Measurements from ENCODE around the gene MCUB. TPM values are rescaled to one million over a fixed set of nuclear protein-coding genes. Genes with fewer than 3 reads are reported as not detected.

Gene MCUB
- total RNA-seq, 1 experiment from 2014 or later = 14.8 TPM

GRCh38 chr4:109662116-109662515, 102.1 kb downstream of the MCUB start:
- no peak overlapping the region for H3K14ac ChIP-seq (ENCODE audit: insufficient read depth, low read length)
- H3K27ac ChIP-seq (ENCODE audit: insufficient read length, low read depth, low read length) = no peak overlapping the region
- no peak for DNase-seq
- no peak overlapping the region for H4K8ac ChIP-seq (replicated peaks; ENCODE audit: insufficient read length, low read depth, low read length)
- no peaks in the 10 kb centered on the region; the same call in 1 of the 2 replicates for H3K4me1 ChIP-seq (ENCODE audit: insufficient read depth, low read length)
- H3K9ac ChIP-seq (ENCODE audit: extremely low read depth, insufficient read length, low read length) = no peak overlapping the region
- no peak overlapping the region for H3K4ac ChIP-seq (ENCODE audit: low read depth, low read length)
- no peaks in the 10 kb centered on the region for H3K27me3 Mint-ChIP-seq (ENCODE audit: low read depth)
- H2BK15ac ChIP-seq (ENCODE audit: low read depth, low read length) = no peak overlapping the region
- no peak overlapping the region for H3K23ac ChIP-seq (ENCODE audit: insufficient read length, low read depth, low read length)
- no peak overlapping the region for H3K18ac ChIP-seq (ENCODE audit: insufficient read length, low read depth, low read length)
- no peaks in the 10 kb centered on the region for H3K79me1 ChIP-seq (ENCODE audit: insufficient read depth, low read depth, low read length, poor library complexity, severe bottlenecking)
- no peak overlapping the region for H4K91ac ChIP-seq (ENCODE audit: insufficient read length, low read depth, low read length)
- H3K9me3 ChIP-seq (ENCODE audit: control insufficient read depth, low read depth, low read length) = no peaks in the 10 kb centered on the region
- H3K4me3 Mint-ChIP-seq = no peak overlapping the region
- H2AFZ ChIP-seq (ENCODE audit: low read length) = no peak overlapping the region
- no peak for TF ChIP-seq CTCF (conservative IDR thresholded peaks at IDR 0.05)
- H3T11ph ChIP-seq (ENCODE audit: low read length) = no peak overlapping the region
- H3K4me1 Mint-ChIP-seq = peaks cover 23 to 27% of the 10 kb centered on the region in 2 experiments
- H2BK5ac ChIP-seq (ENCODE audit: insufficient read length, low read length) = no peak overlapping the region
- H2AK5ac ChIP-seq (ENCODE audit: insufficient read length, low read length) = no peak overlapping the region
- WGBS (ENCODE audit: extremely low coverage, insufficient read length, low lambda C conversion rate) = no CpG with 5 or more reads among the region's 2 CpGs
- no peaks in the 10 kb centered on the region for H3K79me2 ChIP-seq (ENCODE audit: insufficient read depth, low read length)
- H3K27me3 ChIP-seq (ENCODE audit: insufficient read depth, low read length) = no peaks in the 10 kb centered on the region
- no peak overlapping the region for H2BK120ac ChIP-seq (ENCODE audit: low read depth, low read length, poor library complexity, severe bottlenecking)
- no peaks in the 10 kb centered on the region for H3K9me3 Mint-ChIP-seq
- no peak overlapping the region for H2BK20ac ChIP-seq (ENCODE audit: low read depth, low read length, poor library complexity, severe bottlenecking)
- peak overlapping the region; percentile 7 to 17 (median 15); a peak in 2 of 7 replicates for H3K27ac Mint-ChIP-seq
- no peaks in the 10 kb centered on the region for H3K23me2 ChIP-seq (ENCODE audit: insufficient read length, low read depth, low read length, poor library complexity, severe bottlenecking)
- H3K4me2 ChIP-seq (ENCODE audit: insufficient read depth, insufficient read length, low read length) = no peak overlapping the region
- H2BK12ac ChIP-seq (ENCODE audit: insufficient read length, low read depth, low read length) = no peak overlapping the region
- no peak overlapping the region for H3K56ac ChIP-seq (ENCODE audit: insufficient read length, low read depth, low read length)
- peaks cover 0 to 2% (median 0%) of the 10 kb centered on the region in 3 experiments; a peak in 2 of 7 replicates for H3K36me3 Mint-ChIP-seq (ENCODE audit: insufficient read depth in 1 of 3, low read depth in 3 of 3)
- no peaks in the 10 kb centered on the region for H4K20me1 ChIP-seq (ENCODE audit: control insufficient read depth, insufficient read depth, insufficient read length)
- no peak overlapping the region for H4K5ac ChIP-seq (ENCODE audit: insufficient read length, low read depth, low read length)

Data from H9 (cell line).